ENCODE results near the gene TRIM31. TPM values are rescaled to one million over a fixed set of nuclear protein-coding genes. Genes with fewer than 3 reads are reported as not detected.

The TRIM31 gene
- total RNA-seq, 3 donors from 2014 or later, result 121 to 202 (median 182) TPM

DNA sequence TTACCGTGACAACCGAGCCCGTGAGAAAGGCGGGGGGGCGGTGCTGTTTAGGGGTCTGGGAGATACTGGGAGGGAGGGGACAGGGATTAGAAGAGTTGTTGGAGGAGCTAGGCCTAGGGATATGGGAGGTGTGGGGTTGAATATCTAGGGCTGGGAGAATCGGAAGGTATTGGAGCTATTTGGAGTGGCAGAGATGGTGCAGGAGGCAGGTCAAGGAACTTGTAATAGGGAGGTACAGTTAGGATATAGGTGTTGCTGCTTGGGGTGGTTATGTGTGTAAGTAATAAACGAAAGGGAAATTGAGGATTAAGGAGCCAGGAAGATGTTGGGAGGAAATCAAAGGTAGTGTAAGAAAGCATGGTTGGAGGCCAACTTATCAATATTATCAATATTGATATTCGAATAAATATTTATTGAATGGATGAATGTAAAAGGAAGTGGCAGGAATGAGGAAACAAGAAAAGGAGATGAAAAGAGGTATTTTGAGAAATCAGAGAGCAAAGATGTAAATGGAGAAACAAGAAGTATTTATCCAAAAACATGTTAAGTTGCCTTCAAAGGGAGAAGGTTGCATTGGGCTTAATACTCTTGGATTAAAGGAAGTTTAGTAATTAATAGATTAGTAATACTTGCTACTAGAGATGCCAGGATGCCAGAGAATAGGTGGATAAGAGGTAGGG, 45.3 kb downstream of the TRIM31 start:
- ATAC-seq (no peak), DNase-seq (no peak)
- intact Hi-C loops (cut with DNase I, micrococcal nuclease), result no loop called here
- Histone ChIP-seq H3K9me3 (no peaks in the 10 kb centered on the region), H3K4me1 (ENCODE audit: low read depth) (peaks cover 17% of the 10 kb centered on the region), H3K36me3 (ENCODE audit: low read depth) (no peaks in the 10 kb centered on the region), H3K4me3 (peak overlapping the region; percentile 46)
- TF ChIP-seq, protein P1, sequence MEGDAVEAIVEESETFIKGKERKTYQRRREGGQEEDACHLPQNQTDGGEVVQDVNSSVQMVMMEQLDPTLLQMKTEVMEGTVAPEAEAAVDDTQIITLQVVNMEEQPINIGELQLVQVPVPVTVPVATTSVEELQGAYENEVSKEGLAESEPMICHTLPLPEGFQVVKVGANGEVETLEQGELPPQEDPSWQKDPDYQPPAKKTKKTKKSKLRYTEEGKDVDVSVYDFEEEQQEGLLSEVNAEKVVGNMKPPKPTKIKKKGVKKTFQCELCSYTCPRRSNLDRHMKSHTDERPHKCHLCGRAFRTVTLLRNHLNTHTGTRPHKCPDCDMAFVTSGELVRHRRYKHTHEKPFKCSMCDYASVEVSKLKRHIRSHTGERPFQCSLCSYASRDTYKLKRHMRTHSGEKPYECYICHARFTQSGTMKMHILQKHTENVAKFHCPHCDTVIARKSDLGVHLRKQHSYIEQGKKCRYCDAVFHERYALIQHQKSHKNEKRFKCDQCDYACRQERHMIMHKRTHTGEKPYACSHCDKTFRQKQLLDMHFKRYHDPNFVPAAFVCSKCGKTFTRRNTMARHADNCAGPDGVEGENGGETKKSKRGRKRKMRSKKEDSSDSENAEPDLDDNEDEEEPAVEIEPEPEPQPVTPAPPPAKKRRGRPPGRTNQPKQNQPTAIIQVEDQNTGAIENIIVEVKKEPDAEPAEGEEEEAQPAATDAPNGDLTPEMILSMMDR (IDR thresholded peaks at IDR 0.05), result no peak

DNA sequence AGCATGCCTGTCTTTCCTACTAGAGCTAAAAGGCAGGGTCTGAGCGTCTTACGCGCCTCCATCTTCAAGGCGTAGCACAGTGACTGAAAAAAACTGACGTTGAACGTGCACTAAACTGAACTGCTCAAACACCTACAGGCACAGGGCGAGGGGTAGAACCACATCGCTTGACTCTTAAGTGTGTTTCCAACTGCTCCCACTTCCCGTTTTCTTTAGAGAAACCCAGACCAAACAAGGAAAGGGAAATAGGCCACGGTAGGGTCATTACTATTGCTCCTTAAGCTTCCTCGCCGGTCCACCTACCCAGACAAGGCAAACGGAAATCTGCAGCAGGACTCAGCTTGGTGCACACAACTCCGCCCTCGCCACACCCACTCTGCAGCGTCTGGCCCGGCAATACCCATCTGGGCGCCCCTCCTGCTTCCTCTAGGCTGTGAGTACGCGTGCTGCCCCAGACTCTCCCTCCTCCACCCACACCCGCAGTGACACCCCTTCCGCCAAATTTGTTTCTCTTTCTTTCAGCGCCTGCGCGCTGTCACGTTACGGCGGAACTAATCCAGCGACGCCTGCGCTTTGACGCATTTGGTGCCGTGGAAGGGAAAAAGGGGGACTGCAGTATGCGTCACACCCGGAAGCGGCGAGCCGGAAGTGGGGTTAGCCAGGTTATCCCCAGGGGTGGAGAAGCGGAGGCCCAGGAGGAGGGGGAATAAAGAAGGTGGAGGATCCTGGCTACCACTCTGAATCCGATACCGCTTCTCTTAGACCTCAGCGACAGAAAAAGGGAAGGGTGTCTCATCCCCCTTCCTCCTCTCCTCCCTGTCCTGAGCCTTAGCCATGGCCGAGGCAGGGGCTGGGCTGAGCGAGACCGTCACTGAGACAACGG, 46.1 kb downstream of the TRIM31 start, which contains the start of gene PPP1R11:
Gene PPP1R11, plus strand, starts transcription at position 622 of the 883 bp plus-strand sequence. Its CDS starts 213 bp downstream, at position 835.
- Histone ChIP-seq H3K9me3 (no peaks in the 10 kb centered on the region), H3K36me3 (ENCODE audit: low read depth) (no peaks in the 10 kb centered on the region), H3K4me3 (peak within 1 kb of the TSS; percentile 46), H3K4me1 (ENCODE audit: low read depth) (peaks cover 23% of the 10 kb centered on the region)
- peak; percentile 98 to 100 (median 98) for DNase-seq
- peak; percentile 98 for ATAC-seq
- intact Hi-C loops (cut with DNase I, micrococcal nuclease), result no loop called here
- TF ChIP-seq, protein P1 (IDR thresholded peaks at IDR 0.05), result no peak

DNA sequence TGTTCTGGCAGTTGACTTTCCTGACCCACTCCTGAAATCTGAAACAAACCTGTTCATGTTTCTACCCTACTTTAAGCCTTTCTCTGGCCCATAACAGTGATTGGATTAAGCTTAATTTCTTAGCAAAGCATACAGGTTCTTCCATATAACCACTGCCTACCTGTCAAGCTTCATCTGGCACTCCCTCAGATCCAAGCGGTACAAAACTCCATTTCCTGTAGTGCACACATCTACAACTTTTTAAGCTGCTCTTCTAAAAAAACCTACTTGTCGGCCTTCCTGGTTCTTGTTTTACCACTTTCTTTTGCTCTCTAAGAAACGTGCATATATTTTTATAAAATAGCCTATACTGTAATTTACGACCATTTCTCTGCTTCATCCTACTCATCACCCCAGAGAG, 46.8 kb downstream of the TRIM31 start:
- intact Hi-C loops (cut with DNase I, micrococcal nuclease), result no loop called here
- no peaks in the 10 kb centered on the region for H3K9me3 ChIP-seq
- no peak for ATAC-seq
- no peak overlapping the region for H3K4me3 ChIP-seq
- H3K36me3 ChIP-seq (ENCODE audit: low read depth), result no peaks in the 10 kb centered on the region
- TF ChIP-seq, protein P1 (IDR thresholded peaks at IDR 0.05), result no peak
- DNase-seq, result no peak
- peaks cover 23% of the 10 kb centered on the region for H3K4me1 ChIP-seq (ENCODE audit: low read depth)

DNA sequence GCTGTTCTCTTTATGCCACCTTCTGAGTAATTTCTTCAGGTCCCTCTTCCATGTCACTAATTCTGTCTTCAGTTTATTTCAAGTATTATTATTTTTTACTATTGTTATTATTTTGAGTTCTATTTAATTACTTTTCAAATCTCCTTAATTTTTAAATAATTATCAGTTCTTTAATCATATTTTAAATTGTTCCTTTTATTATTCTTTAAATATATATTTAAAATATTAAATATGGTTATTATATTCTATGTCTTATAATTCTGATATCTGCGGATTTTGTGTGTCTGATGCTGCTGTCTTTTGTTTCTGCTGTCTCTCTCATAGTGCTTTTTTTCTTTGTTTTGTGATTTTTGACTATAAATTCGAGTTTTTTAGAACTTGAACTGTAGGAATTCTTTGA, 49.6 kb downstream of the TRIM31 start:
- no peak overlapping the region for H3K4me3 ChIP-seq
- DNase-seq (no peak), ATAC-seq (no peak)
- intact Hi-C loops (cut with DNase I, micrococcal nuclease), result no loop called here
- H3K4me1 ChIP-seq (ENCODE audit: low read depth), result peaks cover 20% of the 10 kb centered on the region
- H3K36me3 ChIP-seq (ENCODE audit: low read depth), result no peaks in the 10 kb centered on the region
- TF ChIP-seq, protein P1 (IDR thresholded peaks at IDR 0.05), result no peak
- H3K9me3 ChIP-seq, result no peaks in the 10 kb centered on the region

DNA sequence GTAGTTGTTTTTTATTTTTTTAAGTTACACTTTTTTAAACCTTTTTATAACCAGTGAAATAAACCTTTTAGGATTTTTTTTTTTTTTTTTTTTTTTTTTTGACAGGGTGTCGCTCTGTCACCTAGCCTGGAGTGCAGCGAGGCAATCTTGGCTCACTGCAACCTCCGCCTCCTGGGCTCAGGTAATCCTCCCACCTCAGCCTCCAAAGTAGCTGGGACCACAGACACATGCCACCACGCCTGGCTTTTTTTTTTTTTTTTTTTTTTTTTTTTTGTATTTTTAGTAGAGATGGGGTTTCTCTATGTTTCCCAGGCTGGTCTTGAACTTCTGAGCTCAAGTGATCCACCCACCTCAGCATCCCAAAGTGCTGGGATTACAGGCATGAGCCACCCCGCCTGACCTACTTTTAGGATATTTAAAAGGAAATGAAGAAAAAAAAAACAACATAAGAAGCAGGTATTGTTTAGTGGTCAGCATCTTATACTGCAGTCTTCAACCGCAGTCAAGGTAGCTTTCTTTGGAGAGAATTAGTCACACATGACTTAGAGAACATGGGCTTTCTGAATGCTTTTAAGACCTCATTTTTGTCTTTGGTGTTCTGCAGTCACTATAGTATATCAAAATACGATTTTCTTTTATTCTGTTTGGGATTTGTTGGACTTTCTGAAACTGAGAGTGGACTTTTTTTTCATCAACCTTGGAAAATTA, 50.3 kb downstream of the TRIM31 start:
- Histone ChIP-seq H3K4me3 (no peak overlapping the region), H3K9me3 (no peaks in the 10 kb centered on the region), H3K36me3 (ENCODE audit: low read depth) (no peaks in the 10 kb centered on the region), H3K4me1 (ENCODE audit: low read depth) (peaks cover 13% of the 10 kb centered on the region)
- no peak for DNase-seq
- ATAC-seq, result no peak
- TF ChIP-seq, protein P1 (IDR thresholded peaks at IDR 0.05), result no peak
- intact Hi-C loops (cut with DNase I, micrococcal nuclease), result no loop called here
